Measurements from ENCODE around the gene POLR2B.
"Not testable (repeated sequence)": the region's sequence is repeated elsewhere in the genome, so short reads cannot be mapped to it uniquely, and the experiment has no call there.

Gene POLR2B

DNA sequence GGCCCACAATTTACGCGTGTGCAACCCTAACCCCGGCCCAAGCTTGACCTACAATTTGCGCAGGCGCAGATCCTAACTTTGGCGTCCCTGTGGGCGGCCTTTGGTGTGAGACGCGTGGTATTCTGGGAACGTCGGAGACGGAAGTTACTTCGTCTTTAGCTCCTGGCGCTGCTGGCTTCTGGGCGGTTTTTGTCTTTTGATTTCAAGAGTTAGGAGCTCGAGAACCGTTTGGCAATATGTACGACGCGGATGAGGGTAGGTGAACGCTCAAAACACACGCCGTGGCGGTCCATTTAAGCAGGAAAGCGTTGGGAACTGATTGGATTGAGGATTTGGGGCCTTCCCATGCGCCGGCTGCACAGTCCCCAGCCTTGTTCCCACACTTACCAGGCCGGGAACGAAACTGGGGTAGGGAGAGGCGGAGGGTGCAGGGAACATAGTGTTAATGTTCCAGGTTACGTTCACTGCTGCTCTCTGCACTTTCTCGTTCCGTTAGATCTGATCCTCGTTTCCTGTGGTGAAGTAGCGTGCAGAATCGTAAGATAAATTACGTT, at the start of gene POLR2B:
Gene POLR2B (plus strand): TSS at position 147 of the 554 bp plus-strand sequence. CDS start 90 bp downstream, at position 237.
- DNase-seq: peak; percentile 87 to 94

GRCh38 chr4:56930638-56931037, 48.1 kb upstream of the POLR2B start:
- no peak for DNase-seq

DNA sequence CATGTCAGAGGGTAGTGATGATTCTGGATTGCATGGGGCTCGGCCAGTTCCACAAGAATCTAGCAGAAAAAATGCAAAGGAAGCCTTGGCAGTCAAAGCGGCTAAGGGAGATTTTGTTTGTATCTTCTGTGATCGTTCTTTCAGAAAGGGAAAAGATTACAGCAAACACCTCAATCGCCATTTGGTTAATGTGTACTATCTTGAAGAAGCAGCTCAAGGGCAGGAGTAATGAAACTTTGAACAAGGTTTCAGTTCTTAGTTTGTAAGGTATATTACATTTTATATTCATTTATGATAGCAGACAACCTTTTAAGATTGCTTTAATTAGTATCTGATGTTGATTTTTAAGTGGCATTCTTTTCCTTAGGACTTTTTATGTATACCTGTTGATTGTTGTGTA, 46.8 kb upstream of the POLR2B start:
- DNase-seq: no peak

GRCh38 chr4:56937262-56937661, 41.4 kb upstream of the POLR2B start:
- DNase-seq: no peak

GRCh38 chr4:56939826-56940225, 38.9 kb upstream of the POLR2B start:
- not testable (repeated sequence) for DNase-seq

DNA sequence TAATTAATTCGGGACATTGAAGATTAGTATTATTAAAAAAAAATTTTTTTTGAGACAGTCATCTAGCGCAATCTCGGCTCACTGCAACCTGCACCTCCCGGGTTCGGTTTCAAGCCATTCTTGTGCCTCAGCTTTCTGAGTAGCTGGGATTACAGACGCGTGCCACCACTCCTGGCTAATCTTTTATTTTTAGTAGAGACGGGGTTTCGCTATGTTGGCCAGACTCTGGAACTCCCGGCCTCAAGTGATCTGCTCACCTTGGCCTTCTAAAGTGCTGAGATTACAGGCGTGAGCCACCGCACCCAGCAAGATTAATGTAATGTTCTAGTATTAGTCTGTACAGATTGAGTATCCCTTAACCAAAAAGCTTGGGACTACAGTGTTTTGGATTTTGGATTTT, 38.3 kb upstream of the POLR2B start:
- no peak for DNase-seq

- no peak for DNase-seq
These were observed 37.7 kb upstream of the POLR2B start for GRCh38 chr4:56940971-56941370.

DNA sequence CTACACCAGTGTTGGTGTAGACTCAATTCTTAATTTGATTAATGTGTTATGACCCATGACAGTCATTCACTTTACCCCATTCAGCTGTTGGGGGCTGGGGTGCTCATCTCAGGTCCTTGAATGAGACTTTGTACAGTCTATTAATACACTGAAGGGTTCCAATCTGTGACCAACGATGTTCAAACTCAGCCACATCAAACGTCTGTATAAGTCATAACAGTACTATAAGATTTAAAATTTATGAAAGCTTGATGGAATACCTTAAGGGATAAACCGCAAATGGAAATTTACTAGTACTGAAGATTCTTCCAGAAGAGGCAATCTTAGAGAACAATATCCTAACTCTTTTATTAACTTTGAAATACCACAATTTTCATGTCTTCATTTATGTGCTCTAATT, 37.3 kb upstream of the POLR2B start:
- no peak for DNase-seq

- DNase-seq: no peak
These were observed 24.8 kb upstream of the POLR2B start for GRCh38 chr4:56953680-56954520.

- DNase-seq: peak; percentile 51 to 81
These were observed 20.6 kb upstream of the POLR2B start for GRCh38 chr4:56958111-56958517.

- peak in 1 of 2 experiments; percentile 9 for DNase-seq
These were observed 19.6 kb upstream of the POLR2B start for GRCh38 chr4:56959100-56959499.

- DNase-seq: no peak
These were observed 17.6 kb upstream of the POLR2B start for GRCh38 chr4:56961107-56961500.

DNA sequence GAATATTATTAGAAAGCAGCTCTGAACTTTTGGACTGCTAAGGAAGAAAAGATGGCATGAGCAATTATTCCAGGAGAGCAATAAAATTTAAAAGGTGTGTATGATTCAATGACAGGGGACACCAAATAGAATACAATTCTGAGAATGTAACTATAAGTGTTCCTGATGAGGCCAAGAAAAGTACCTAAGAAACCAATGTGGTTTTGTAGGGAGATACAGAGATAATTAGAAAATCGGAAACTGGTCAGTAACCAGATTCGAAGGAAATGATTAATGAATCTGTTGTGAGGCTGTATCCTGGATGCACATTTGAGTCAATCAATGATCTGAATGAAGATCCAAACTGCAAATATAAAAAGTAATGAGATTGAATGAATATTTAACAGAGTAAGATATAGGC, 7.3 kb upstream of the POLR2B start:
- no peak for DNase-seq

GRCh38 chr4:56972389-56972788, 6.3 kb upstream of the POLR2B start:
- DNase-seq: no peak

GRCh38 chr4:56972809-56973208, 5.9 kb upstream of the POLR2B start:
- no peak for DNase-seq

DNA sequence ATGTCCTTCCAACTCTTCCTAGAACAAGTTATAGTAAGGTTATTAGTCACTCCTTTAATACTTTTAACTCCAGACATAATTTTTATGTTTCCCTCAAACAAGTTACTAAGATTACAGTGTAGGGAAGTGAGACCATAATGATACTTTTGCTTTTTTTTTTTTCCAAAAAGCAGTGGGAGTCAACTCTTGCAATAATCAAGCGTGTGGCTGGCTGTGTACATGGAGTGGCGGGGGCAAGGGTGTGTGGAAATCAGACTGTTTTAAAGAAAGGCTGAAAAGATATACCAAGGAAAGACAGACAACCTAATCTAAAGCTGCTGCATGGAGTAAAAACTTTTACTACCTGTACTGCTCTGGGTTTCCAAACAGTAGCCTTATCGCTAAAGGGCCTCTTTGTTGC, 5.4 kb upstream of the POLR2B start:
- no peak for DNase-seq

- DNase-seq: no peak
These were observed 2.3 kb upstream of the POLR2B start for GRCh38 chr4:56976283-56976836.

- DNase-seq: peak; percentile 22 to 65
These were observed 1.8 kb upstream of the POLR2B start for GRCh38 chr4:56976837-56977320.

DNA sequence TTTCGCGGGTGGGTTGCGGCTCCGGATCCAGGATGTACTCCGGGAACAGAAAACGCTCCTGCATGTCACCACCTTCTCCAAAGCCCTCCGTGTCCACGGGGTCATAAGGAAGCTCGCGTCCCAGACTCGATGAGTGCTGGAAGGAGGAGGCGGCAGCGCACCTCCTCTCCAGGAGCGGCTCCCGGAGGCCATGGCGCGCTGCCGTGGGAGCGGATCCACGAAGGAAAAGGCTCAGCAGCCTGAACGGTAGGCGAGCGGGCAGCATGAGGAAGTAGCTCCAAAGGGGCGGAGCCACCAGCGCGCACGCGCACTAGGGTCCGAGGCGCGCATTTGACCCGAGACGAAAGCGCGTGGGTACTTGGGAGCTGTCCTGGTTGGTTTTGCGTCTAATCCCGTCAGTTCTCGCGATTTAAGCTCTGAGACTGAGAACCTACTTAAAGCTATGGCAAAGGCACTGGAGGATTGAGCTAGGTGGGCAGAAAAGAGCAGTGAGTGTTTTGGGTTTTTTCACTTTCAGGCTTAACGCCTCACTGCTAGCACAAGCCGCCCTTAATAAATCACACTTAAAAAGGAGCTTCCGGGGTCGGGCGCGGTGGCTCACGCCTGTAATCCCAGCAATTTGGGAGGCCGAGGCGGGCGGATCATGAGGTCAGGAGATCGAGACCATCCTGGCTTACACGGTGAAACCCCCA, 1.2 kb upstream of the POLR2B start, which contains the start of gene NOA1:
Gene NOA1 (minus strand): TSS at position 286 of the 692 bp plus-strand sequence. CDS start 21 bp downstream, at position 265.
- peak; percentile 97 to 99 for DNase-seq

DNA sequence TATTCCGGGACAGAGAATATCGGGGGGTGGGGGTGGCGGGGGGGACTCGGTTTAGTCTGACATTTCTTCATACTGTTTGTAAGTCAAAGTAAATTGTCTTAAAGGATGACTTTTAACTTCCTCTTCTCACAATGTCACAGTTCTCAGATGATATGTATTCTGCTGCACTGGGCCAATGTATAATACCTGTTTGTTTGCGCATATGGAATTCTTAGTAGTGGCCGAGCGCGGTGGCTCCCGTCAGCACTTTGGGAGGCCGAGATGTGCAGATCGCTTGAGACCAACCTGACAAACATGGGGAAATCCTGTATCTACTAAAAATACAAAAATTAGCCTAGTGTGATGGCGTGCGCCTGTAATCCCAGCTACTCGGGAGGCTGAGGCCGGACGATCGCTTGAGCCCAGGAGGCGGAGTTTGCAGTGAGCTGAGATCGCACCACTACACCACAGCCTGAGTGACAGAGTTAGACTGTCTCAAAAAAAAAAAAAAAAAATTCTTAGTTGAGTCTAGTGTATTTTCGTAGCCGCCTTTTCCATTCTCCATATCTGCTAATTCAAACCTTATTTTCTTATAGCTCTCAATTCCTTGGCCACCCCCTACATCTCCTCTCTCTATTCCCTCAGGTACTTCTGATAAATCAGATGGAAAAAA, 851 bp downstream of the POLR2B start:
- DNase-seq: peak in 1 of 2 experiments; percentile 3

DNA sequence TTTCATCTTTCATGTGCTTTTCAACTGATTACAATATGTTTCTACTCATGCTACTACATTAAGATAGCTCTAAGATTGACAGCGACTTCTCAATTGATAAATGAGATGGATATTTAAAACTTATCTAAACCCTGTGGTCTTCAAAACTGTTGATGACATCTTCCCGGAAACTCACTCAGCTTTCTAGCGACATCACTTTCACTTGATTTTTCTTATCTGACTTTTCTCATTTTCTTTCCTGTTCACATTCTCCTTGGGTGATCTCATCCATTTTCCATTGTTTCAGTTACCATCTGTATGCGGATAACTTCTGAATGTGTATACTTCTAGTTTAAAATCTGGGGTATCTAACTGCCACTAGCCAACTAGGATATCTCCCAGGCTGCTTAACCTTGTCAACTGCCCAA, 3.1 kb downstream of the POLR2B start:
- DNase-seq: no peak

DNA sequence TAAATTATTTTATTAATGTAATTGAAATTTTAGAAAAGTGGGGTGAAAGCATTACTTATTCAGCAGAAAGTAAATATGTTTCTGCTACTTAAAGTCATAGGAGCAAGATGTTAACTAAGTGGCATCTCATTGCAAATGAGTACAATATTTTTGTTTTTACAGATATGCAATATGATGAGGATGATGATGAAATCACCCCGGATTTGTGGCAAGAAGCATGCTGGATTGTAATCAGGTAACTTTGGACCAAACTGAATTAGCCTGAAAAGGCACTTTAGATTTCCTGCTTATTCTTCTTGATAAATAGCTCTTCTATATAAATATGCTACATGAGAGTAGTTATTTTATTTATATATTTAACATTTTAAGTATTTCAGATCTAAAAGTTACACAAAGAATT, 7.5 kb downstream of the POLR2B start:
- DNase-seq: no peak

DNA sequence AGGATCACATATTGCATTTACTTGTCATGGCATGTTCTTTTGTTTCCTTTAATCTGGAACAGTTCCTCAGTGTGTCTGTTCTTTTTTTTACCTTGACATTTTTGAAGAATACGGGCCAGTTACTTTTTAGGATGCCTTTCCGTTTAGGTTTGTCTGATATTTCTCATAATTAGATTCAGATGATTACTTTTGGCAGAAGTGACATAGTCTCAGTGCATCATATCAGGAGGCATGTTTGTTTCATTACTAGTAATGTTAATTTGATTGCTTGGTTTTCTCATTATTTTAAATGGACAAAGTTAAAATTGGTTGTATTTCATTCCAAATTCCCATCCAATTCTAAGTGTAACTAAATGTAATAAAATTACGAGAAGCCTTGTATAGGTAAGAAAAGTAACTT, 8.3 kb downstream of the POLR2B start:
- no peak for DNase-seq

Data from NCI-H2081 (cell line).